ENCODE results near the gene EMID1.

Gene EMID1

DNA sequence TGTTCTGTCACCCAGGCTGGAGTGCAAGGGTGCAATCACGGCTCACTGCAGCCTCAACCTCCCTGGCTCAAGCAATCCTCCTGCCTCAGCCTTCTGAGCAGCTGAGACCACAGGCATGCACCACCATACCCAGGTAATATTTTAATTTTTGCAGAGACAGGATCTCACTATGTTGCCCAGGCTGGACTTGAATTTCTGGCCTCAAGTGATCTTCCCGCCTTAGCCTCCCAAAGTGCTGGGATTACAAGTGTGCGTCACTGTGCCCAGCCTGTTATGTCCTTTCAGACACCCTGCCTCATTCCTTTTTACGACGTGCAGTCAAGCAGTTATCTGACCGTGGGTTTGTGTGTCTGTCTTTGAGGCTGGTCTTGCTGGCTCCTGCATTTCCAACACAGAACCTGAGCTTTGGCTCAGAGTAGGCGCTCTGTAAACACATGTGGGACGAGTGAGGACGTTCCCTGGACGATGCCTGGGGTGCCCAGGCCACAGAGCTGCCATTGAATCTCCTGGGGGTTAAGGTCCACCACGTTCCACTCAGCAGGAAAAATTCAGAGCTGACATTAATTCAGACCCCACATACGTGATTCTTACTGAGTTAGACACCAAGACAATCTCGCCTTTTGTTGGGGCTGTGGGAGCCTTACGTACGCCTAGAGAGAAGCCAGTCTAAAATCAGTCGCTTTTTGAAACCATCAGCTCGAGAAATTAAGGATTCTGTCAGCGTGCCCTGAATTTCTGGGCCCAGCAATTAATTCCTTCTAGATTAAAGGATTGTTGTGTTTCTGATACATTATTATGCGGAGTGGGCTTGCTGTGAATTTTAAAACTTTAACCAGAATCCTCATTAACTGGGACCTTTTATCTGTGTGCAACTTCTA, 21.5 kb upstream of the EMID1 start:
- TF ChIP-seq GATA3 (IDR thresholded peaks at IDR 0.05; ENCODE audit: low read depth, low read length), result no peak
- TF ChIP-seq GATA2 (IDR thresholded peaks at IDR 0.05; ENCODE audit: low read depth, low read length), result no peak

DNA sequence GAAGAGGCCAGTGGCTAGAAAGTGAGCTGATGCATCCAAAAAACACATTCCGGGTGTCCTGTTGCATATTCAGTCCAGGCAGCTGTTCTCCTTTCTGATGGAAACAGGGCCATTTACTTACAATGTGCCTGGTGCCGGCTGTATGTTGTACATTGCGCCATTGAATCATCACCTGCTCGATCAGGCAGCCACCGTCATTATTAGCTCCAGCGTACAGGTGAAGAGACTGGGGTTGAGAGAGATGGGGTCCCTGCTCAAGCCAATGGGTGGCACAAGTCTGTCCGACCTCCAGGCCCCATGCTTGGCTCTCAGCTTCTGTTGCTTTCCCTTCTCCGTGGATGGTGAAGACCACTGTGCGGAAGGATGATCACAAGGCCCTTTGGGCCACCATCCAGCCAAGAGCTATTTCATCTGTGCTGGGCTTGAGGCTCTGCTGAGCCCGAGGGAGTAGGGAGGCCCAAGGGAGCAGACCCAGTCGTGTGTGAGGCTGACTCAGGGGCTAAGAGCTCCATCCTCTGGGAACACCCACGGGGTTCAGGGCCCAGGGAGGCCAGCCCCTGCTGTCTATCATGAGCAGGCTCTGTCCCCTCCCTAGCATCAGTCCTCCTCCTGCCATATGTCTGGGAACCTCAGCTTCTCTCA, 20.7 kb upstream of the EMID1 start:
- TF ChIP-seq GATA2 (IDR thresholded peaks at IDR 0.05; ENCODE audit: low read depth, low read length), result no peak

DNA sequence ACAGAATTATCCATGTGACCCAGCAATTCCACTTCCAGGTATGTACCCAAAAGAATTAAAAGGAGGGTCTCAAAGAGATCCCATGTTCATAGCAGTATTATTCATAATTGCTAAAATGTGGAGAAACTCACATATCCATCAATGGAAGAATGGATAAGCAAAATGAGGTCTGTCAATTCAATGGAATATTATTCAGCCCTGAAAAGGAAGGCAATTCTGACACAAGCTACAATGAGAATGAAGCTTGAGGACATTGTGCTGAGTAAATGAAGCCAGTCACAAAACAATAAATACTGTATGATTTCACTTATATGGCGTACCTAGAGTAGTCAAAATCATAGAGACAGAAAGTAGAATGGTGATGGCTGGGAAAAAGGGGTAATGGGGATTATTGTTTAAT, 19.4 kb upstream of the EMID1 start:
- TF ChIP-seq GATA2 (IDR thresholded peaks at IDR 0.05; ENCODE audit: low read depth, low read length) (no peak), GATA3 (IDR thresholded peaks at IDR 0.05; ENCODE audit: low read depth, low read length) (no peak)

DNA sequence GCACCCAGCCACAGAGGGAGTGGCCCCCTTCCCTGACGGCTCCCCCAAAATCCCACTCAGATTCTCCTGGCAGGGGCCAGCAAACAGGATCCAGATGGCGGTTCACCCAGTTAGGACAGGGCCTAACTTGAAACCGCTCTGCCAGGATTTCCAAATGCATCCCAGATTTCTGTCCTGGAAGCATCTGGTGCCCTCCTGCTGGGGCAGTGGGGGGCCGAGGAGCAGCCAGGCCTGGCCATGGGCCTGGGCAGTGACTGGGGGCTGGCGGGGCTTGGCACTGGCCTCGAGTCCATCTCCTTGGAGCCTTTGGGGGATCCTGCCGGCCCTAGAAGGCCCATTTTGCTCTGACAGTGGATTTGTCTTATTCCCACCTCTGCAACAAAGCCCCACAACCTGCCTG, 17.9 kb upstream of the EMID1 start:
- TF ChIP-seq GATA2 (IDR thresholded peaks at IDR 0.05; ENCODE audit: low read depth, low read length), result no peak
- TF ChIP-seq GATA3 (IDR thresholded peaks at IDR 0.05; ENCODE audit: low read depth, low read length), result no peak

DNA sequence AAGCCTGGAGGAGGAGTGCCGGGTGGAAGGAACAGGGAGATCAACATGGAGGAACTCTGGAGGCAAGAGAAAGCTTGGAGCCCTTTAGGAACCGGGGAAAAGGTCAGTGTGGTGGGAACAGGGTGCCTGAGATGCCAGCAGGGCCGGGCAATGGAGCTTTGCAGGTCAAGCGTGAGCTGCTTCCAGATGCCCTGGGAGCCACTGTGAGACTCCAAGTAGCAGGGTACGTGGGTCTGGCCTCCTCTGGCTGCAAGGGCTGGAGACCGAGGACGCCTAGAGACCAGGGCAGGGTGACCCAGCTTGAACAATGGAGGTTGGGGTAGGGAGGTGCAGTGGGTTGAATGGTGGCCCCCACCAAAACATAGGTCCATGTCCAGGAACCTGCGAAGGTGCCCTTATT, 15.6 kb upstream of the EMID1 start:
- TF ChIP-seq GATA3 (IDR thresholded peaks at IDR 0.05; ENCODE audit: low read depth, low read length), result no peak
- no peak for TF ChIP-seq GATA2 (IDR thresholded peaks at IDR 0.05; ENCODE audit: low read depth, low read length)

DNA sequence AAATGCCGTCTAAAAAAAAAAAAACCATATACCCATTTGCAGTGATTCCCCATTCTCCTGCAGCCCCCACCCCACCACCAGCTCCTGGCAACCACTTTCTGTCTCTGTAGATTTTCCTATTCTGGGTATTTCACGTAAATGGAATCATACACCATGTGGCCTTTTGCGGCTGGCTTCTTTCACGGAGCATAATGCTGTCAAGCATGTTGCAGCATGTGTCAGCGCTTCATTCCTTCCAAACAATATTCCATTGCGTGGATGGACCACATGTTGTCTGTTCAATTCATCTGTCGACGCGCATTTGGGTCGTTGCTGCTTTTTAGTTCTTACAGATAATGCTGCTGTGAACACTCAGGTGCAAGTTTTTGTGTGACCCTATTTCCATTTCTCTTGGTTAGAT, 14.8 kb upstream of the EMID1 start:
- TF ChIP-seq GATA2 (IDR thresholded peaks at IDR 0.05; ENCODE audit: low read depth, low read length), result no peak
- TF ChIP-seq GATA3 (IDR thresholded peaks at IDR 0.05; ENCODE audit: low read depth, low read length), result no peak

DNA sequence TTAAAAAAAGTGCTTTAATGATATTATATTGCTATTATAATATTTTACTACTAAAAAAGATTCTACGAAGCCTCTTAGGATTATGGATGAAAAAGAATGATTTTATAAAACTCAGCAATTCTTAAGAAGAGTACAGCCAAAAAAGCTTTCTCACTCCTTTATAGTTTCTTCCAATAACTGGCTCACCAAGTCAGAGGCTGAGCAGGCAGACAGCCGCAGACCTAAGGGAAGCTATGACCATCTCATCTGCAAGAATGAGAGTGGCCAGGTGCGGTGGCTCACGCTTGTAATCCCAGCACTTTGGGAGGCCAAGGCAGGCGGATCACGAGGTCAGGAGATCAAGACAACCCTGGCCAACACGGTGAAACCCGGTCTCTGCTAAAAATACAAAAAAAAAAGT, 12.7 kb upstream of the EMID1 start:
- TF ChIP-seq GATA2 (IDR thresholded peaks at IDR 0.05; ENCODE audit: low read depth, low read length) (no peak), GATA3 (IDR thresholded peaks at IDR 0.05; ENCODE audit: low read depth, low read length) (no peak)

DNA sequence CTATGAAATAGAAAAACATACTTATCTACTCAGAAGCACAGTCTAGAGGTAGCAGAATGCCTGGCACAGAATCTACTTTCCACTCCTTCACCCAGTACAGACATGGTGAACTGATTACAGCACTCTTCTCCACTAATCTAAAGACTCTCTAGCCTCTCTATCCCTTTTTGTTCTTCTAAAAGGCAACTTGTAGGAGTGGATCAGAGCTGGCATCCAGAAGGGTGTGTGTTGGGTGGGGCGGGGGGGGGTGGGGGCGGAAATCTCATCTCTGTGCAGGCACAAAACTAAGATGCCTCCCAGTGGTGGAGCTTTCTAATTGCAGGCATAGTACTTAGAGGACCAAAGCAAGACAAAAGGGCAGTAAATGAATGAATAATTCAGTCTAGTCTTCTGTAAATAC, 11.5 kb upstream of the EMID1 start:
- TF ChIP-seq GATA3 (IDR thresholded peaks at IDR 0.05; ENCODE audit: low read depth, low read length) (no peak), GATA2 (IDR thresholded peaks at IDR 0.05; ENCODE audit: low read depth, low read length) (no peak)

DNA sequence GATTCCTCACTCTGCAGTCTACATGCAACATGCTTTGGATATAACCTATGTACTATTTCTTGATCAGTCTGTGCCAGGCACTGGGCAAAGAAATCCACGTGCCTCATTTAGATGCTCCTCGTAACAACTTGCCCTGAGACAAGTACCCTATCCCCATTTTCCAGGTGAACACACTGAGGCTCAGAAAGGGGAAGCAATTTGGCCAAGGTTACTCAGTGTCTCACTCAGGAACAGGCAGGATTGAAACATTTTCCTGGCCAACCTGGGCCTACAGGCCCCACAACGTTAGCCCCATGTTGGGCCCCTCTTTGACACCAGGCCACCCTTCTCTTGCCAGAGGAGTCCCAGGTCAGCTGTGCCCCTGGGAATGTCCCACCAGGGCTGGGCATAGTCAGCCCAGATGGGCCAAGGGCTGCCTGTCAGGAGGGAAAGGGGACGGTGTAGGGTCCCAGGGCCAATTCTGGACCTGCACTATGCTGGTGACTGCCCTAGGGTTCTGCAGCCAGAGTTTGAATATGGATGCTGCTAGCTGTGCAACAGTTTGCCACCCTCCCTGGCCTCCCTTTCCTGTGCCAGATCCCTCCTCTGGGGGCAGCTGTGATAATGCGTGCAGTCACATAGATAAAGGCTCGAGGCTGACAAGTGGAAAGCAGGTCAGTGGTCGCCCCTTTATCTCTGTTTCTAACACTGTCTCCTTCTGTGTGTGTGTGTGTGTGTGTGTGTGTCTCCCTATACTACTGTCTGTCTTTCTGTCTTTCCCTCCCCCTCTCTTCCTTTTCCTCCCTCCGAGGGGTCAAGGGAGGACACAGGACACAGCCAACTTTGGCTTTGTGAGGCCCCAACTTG, 10.4 kb upstream of the EMID1 start:
- TF ChIP-seq GATA3 (IDR thresholded peaks at IDR 0.05; ENCODE audit: low read depth, low read length), result no peak
- TF ChIP-seq GATA2 (IDR thresholded peaks at IDR 0.05; ENCODE audit: low read depth, low read length), result peak; percentile 22; the same call in 1 of the 2 replicates

DNA sequence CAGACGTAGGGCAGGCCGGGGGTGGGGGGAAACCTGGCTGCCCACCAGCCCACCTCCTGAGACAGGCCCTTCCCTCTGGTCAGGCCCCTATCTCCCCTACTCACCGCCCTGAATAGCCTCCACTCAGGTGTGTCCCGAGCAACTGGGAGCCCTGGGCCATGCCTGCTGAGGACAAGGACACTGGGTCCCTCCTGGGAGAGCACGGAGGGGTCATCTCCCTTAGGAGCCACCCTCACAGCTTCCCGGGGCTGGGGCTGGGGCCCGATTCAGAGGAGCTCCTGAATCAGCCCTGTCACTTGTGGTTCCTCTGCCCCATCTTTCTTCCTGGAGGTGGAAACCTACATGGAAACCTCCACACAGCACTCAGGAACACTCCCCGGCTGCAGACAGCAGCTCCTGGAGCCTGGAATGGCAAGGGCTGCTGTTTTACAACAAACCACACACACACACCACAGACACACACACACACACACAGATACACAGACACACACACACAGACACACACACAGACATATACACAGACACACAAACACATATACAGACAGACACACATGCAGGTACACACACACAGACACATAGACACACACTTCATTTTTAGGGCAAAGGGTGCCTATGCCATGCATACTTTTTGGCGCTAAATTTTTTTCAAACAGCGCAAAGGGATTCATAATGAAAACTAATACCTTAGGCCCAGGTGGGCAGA, 9.6 kb upstream of the EMID1 start:
- no peak for TF ChIP-seq GATA2 (IDR thresholded peaks at IDR 0.05; ENCODE audit: low read depth, low read length)
- no peak for TF ChIP-seq GATA3 (IDR thresholded peaks at IDR 0.05; ENCODE audit: low read depth, low read length)

DNA sequence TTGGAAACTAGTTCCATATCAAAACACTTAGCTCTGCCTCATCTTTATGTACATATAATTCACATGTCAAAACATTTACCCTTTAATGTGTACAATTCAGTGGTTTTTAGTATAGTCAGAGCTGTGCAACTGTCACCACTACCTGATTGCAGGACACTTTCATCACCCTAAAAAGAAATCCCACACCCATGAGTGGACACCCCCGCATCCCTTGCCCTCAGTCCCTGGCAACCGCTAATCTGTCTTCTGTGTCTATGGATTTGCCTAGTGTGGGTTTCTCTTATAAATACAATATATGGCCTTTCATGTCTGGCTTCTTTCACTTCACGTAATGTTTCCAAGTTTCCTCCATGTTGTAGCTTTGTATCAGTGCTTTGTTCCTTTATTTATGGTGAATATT, 8.6 kb upstream of the EMID1 start:
- no peak for TF ChIP-seq GATA2 (IDR thresholded peaks at IDR 0.05; ENCODE audit: low read depth, low read length)
- TF ChIP-seq GATA3 (IDR thresholded peaks at IDR 0.05; ENCODE audit: low read depth, low read length), result no peak

DNA sequence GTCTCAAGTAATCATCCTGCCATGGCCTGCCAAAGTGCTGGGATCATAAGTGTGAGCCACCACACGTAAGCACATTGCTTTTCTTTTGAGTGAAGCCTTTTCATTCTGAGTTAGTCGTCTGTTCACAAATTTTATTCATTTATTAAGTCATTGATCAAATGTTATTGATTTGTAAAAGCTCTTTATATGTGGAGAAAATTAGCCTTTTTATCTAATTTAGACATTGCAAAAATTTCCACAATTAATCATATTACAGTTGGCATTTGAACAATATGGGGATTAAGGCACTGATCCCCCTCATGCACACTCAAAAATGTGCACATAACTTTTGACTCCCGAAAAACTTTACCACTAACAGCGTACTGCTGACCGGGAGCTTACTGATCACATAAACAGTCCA, 7.5 kb upstream of the EMID1 start:
- TF ChIP-seq GATA3 (IDR thresholded peaks at IDR 0.05; ENCODE audit: low read depth, low read length) (no peak), GATA2 (IDR thresholded peaks at IDR 0.05; ENCODE audit: low read depth, low read length) (no peak)

DNA sequence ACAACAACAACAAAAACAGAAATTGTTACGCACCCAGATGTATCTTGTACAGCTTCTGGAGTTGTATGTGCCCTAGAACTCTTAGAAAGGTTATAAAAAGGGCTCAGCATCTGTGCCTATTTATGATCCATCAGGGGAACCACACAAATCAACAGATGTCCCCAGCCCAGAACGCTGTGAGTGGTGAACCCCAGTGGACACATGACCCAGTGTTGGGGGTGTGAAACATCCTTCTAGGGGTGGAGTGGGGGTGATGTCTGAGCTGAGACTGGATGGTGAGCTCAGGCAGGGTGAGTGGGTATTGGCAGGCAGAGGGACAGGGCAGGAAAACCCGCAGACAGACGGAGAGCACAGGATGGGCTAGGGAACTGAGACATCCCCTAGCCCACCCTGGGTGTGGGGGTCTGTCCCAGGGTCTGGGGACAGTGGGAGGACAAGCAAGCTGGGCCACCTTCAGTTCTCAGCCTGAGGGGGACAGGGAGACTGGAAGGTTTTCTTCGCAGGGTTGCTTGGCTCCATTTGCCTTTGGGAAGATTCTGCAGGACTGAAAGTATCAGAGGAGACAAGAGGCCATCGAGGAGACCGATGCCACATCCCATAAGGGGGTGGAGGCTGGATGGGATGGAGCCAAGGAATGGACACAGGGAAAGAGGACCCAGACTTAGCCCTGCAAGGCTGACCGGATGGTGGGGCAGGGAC, 5.8 kb upstream of the EMID1 start:
- no peak for TF ChIP-seq GATA3 (IDR thresholded peaks at IDR 0.05; ENCODE audit: low read depth, low read length)
- TF ChIP-seq GATA2 (IDR thresholded peaks at IDR 0.05; ENCODE audit: low read depth, low read length), result no peak

All from SH-SY5Y (cell line).